ENCODE results near the gene SYT15.
"Not testable (repeated sequence)": the region's sequence is repeated elsewhere in the genome, so short reads cannot be mapped to it uniquely, and the experiment has no call there.

The SYT15 gene

DNA sequence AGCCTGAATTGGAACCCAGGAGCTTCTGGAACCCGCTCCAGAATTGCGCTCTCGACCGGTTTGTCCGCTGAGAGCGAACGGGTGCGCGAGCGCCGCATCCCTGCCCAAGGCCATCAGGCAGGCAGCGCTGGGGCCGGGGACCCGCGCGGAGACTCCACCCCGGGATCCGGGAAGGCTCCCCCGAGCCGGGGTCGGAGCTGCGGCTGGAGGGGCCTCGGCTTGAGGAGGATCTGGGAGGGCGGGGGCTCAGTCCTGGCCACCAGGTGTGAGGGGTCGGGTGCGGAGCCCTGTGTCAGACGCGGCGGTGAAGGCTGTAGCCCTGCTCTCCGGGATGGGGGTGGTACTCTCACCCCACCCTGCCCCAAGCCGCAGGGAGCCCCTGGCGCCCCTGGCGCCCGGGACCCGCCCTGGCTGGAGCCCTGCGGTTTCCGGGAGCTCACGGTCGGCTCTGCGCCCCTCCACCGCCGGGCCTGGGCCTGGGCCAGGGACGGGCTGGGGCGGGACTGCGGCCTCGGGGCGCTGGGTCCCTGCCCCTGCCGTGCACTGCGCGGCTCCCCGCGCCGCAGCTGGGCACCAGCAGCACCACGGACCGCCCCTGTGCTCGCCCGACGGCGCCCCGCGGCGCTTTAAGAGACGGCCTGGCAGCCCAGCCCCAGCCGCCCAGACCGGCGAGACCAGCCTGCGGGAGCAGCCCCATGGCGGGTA lies at the start of gene SYT15:
SYT15 (plus strand) TSS at position 655 of the 705 bp plus-strand sequence; CDS start at position 696, 41 bp downstream.
- not testable (repeated sequence) for DNase-seq

DNA sequence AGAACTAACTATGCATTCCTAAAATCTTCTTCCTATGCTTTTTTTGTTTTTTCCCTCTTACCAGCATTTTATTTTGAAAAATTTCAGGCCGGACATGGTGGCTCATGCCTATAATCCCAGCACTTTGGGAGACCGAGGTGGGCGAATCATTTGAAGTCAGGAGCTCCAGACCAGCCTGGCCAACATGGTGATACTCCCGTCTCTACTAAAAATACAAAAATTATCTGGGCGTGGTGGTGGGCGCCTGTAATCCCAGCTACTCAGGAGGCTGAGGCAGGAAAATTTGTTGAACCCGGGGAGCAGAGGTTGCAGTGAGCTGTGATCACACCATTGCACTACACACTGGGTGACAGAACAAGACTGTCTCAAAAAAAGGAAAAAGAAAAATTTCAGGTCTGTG lies 49.2 kb upstream of the SYT15 start:
- not testable (repeated sequence) for DNase-seq

- DNase-seq: no peak
These were observed 48.4 kb upstream of the SYT15 start for GRCh38 chr10:46530249-46531186.

- not testable (repeated sequence) for DNase-seq
These were observed 46.7 kb upstream of the SYT15 start for GRCh38 chr10:46532256-46532655.

DNA sequence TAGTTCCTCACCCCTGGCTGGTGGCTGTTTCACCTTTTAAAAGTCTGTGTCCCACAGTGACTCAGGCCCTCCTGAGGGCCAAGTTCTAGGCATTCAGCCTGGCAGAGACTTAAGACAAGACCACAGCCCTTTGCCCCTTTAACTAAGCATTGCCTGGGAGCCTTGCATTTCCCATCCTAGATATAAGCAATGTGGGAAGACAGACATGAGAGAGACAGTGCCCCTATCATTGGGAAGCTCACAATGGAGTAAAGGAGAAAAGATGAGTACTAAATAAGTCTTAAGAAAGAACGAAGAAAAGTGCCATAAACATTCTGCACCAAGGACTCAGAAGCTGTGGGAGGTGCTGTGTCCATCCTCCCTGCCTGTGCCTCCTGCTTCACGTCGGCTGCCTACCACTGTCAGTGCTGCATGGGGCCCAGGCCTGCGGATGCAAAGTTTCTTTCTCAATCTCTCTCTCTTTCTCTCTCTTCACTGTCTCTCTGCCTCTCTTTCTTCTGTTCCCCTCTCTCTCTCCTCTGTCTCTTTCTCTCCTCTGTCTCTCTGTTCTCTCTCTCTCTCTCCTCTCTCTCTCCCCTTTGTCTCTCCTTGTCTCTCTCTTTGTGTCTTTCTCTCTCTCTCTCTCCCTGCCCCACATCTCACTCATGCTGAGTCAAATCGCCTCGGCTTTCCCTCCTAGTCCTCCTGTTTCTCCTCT lies 44.0 kb upstream of the SYT15 start:
- no peak for DNase-seq

DNA sequence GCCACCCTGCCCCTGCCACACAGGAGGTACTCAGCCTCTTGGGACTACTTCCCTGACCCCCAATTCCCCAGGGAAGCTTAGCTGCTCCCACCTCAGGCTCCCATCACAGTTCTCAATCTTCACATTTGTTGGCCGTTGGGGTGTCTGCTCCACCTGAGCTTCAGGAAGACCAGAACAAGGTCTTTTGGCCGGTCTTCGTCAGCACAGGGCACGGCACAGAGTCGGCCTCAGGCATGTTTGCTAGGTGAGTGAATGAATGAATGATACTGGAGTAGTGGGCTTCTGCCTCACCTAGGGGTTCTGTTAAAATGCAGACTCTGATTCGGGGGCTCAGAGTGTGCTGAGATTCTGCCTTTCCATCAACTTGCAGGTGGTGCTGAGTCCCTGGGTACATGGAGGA lies 42.8 kb upstream of the SYT15 start:
- no peak for DNase-seq

GRCh38 chr10:46536781-46537180 lies 42.1 kb upstream of the SYT15 start:
- no peak for DNase-seq

GRCh38 chr10:46537309-46537708 lies 41.6 kb upstream of the SYT15 start:
- DNase-seq: no peak

DNA sequence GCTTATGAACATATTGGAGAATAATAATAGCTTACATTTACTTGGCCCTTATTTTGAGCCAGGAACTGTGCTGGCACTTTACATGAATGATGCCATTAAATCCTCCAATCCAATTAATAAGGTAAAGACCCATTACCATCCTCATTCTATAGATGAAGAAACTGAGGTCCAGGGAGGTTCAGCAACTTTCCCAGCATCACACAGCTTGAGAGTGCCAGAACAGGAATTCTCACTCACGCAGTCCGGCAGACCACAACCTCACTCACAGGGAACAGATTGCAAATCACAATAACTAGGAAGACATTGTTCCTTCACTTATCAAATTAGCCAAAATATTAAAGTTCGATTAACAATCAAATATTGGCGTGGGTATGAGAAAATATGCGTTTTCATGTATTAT lies 40.8 kb upstream of the SYT15 start:
- no peak for DNase-seq

DNA sequence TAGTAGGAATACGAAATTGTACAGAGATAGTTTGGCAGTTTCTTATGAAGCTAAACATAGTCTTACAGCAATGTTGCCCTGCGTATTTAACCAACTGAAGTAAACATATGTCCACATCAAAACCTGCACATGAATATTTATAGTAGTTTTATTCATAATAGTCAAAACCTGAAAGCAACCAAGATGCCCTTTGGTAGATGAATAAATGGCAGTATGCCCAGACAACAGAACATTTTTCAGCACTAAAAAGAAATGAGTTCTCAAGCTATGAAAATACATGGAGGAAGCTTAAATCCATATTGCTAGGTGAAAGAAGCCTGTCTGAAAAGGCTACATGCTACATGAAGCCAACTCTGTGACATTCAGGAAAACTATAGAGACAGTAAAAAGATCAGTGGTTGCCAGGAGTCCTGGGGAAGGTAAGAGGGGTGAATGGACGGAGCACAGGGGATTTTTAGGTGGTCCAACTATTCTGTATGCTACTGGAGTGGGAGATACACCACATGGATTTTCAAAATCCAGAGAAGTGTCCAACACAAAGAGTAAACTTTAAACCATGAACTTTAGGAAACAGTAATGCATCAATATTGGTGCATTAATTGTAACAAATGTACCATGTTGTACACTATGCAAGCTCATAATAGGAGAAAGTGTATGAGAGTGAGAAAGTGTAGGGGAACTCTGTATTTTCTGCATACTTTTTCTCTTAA lies 40.1 kb upstream of the SYT15 start:
- DNase-seq: no peak

GRCh38 chr10:46539596-46540411 lies 39.1 kb upstream of the SYT15 start:
- no peak for DNase-seq

DNA sequence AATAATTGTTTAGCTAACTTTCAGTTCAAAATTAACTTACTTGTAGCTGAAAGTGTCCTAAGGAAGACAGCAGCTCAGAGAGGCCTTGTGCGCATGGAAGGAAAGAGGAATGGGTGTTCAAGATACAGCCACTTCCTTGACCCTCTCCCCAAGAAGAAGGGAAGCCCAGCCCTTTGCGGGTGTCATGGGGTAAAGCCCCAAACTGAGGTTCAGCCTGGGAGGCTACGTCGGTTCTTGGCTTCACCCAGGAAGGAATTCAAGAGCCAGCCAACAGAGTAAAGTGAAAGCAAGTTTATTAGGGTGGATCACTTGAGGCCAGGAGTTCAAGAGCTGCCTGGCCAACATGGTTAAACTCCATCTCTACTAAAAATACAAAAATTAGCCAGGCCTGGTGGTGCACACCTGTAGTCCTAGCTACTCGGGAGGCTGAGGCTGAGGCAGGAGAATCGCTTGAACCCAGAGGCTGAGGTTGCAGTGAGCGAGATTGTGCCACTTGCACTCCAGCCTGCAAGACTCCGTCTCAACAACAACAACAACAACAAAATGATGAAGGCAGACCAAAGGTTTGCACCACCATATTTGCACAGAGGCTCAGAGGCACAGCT lies 38.4 kb upstream of the SYT15 start:
- no peak for DNase-seq

DNA sequence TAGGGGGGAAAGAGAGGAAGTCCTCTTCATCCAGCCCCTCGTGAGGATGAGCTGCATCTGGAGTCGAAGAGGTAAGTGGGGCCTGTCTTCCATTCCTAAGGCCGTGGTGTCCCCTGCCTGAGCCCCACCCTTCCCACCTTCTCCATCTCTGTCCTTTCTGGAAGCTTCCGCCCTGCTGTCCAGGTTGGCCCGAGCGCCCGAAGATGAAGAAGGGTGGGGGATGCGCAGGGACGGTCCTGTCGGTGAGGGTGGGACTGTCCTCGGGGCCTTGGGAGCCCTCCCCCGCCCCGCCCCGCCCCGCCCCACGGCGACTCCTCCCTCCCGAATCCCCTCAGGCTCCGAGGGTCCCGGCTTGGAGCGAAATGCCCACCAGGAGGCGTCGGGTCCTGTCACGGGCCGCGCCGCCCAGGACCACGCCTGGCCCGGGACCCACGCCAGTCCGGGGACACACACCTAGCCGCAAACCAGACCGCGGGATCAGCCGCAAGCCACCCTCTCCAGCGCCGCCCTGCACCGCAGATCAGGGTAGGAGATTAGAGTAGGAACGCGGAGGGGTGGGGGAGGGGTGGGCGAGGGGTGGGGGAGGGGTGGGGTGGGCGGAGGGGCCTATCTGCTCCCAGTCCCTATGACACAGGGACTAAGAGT lies 37.8 kb upstream of the SYT15 start:
- DNase-seq: peak; percentile 57

GRCh38 chr10:46541735-46542566 lies 37.0 kb upstream of the SYT15 start:
- DNase-seq: no peak

DNA sequence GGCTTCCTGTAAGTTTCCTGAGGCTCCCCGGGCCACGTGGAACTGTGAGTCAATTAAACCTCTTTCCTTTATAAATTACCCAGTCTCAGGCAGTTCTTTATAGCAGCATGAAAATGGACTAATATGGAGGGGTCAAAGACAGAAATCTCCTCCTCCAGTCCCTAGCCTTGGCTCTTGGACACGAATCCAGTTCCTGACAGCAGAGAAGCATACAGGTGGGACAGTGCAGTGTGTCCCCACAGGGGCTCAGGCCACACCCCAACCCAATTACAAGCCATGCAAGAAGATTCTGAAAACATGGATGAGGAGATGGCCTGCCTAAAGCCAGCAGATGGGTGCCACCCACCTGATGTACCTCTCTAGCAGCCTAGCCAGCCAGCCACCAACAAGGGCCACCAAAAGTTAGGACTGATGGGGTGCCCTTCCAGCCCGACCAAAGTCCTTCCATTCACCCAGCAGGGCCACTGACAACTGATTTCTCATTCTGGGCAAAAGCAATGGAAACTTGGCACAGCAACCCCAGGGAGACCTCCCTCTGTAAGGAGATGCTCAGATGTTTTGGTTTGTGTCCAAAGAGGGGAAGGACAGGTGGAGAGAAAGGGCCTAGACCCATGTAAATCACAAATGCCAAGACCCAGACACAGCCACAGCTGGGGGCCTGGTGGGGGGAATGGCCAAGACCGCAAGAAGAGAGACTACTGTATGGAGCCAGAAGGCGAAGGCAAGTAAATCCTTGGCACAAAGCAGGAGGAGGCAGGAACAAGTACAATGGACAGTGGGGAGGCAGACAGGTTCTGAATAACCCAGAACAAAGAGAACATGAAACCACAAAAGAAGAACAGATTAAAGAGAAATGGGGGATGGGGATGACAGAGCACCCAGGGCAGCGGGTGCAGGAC lies 36.1 kb upstream of the SYT15 start:
- DNase-seq: no peak

GRCh38 chr10:46543466-46544377 lies 35.2 kb upstream of the SYT15 start:
- DNase-seq: no peak

GRCh38 chr10:46544989-46545791 lies 33.7 kb upstream of the SYT15 start:
- DNase-seq: peak; percentile 77

Measured in hematopoietic multipotent progenitor cell treated with erythropoietin and hydrocortisone succinate and interleukin-3 and kit ligand, for 6 days (in vitro differentiated cells).